ENCODE results near the gene CNTNAP2. TPM values are rescaled to one million over a fixed set of nuclear protein-coding genes. Genes with fewer than 3 reads are reported as not detected.

The CNTNAP2 gene
- total RNA-seq, 1 experiment from 2014 or later, result 64.5 TPM

DNA sequence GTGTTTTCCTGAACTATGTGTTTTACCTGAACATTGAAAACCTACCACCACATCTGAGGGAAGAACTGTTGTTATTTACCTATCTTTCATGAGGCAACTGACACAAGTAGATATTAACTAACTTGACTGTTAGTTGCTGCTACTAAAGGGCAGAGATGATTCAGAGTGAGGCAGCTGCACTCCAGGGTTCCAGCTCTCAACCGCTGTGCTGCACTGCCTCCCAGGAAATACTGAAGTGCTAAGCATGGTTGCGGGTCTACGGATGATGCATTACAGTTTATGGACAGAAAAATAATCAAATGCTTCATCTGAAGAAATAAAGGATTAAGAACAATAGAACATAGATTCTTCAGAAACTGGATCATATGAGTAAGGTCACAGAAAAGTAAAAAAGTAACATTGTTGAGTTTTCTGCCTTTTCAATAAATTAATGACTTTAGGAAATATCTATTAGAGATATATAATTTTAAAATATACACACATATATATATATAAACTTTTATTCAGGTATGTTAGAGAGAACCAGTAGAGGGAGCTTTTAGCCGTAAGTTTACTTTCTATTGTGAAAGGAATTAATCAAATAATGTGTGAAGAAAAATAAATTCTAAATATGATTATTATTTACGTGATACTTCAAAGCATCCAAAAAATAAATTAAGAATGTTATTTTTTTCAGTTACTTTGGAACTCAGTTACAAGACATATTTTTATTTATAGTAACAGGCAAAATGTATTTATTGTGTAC is 620.0 kb downstream of the CNTNAP2 start:
- no peak overlapping the region for H3K56ac ChIP-seq (ENCODE audit: insufficient read length, low read depth, low read length)
- H3K23ac ChIP-seq (ENCODE audit: insufficient read length, low read depth, low read length), result no peak overlapping the region
- Mint-ChIP-seq H3K36me3 (ENCODE audit: insufficient read depth in 1 of 3, low read depth in 3 of 3) (peaks cover 0 to 1% (median 0%) of the 10 kb centered on the region in 3 experiments; a peak in 1 of 7 replicates), H3K9me3 (peaks cover 0 to 4% of the 10 kb centered on the region in 2 experiments; a peak in 3 of 5 replicates), H3K4me1 (peaks cover 0 to 5% of the 10 kb centered on the region in 2 experiments; a peak in 1 of 4 replicates), H3K27ac (peak overlapping the region in 1 of 3 experiments; percentile 5; a peak in 1 of 7 replicates), H3K4me3 (no peak overlapping the region), H3K27me3 (ENCODE audit: low read depth) (no peaks in the 10 kb centered on the region)
- H3K23me2 ChIP-seq (ENCODE audit: insufficient read length, low read depth, low read length, poor library complexity, severe bottlenecking), result no peaks in the 10 kb centered on the region
- no peaks in the 10 kb centered on the region for H3K27me3 ChIP-seq (ENCODE audit: insufficient read depth, low read length)
- no peak overlapping the region for H4K8ac ChIP-seq (replicated peaks; ENCODE audit: insufficient read length, low read depth, low read length)
- H3K9ac ChIP-seq (ENCODE audit: extremely low read depth, insufficient read length, low read length), result no peak overlapping the region
- no peak overlapping the region for H2BK5ac ChIP-seq (ENCODE audit: insufficient read length, low read length)
- no peak overlapping the region for H3K4ac ChIP-seq (ENCODE audit: low read depth, low read length)
- H4K91ac ChIP-seq (ENCODE audit: insufficient read length, low read depth, low read length), result no peak overlapping the region
- H3K4me2 ChIP-seq (ENCODE audit: insufficient read depth, insufficient read length, low read length), result no peak overlapping the region
- H2BK20ac ChIP-seq (ENCODE audit: low read depth, low read length, poor library complexity, severe bottlenecking), result no peak overlapping the region
- no peaks in the 10 kb centered on the region for H4K20me1 ChIP-seq (ENCODE audit: control insufficient read depth, insufficient read depth, insufficient read length)
- DNase-seq, result no peak
- no peak overlapping the region for H2BK12ac ChIP-seq (ENCODE audit: insufficient read length, low read depth, low read length)
- H3K79me2 ChIP-seq (ENCODE audit: insufficient read depth, low read length), result no peaks in the 10 kb centered on the region
- H3K9me3 ChIP-seq (ENCODE audit: control insufficient read depth, low read depth, low read length), result no peaks in the 10 kb centered on the region
- H3K4me1 ChIP-seq (ENCODE audit: insufficient read depth, low read length), result no peaks in the 10 kb centered on the region
- H3K18ac ChIP-seq (ENCODE audit: insufficient read length, low read depth, low read length), result no peak overlapping the region
- H3K27ac ChIP-seq (ENCODE audit: insufficient read length, low read depth, low read length), result no peak overlapping the region
- no peak overlapping the region for H3T11ph ChIP-seq (ENCODE audit: low read length)
- no peaks in the 10 kb centered on the region for H3K79me1 ChIP-seq (ENCODE audit: insufficient read depth, low read depth, low read length, poor library complexity, severe bottlenecking)
- H2AFZ ChIP-seq (ENCODE audit: low read length), result no peak overlapping the region
- no peak overlapping the region for H2AK5ac ChIP-seq (ENCODE audit: insufficient read length, low read length)
- H3K14ac ChIP-seq (ENCODE audit: insufficient read depth, low read length), result no peak overlapping the region
- H2BK15ac ChIP-seq (ENCODE audit: low read depth, low read length), result no peak overlapping the region
- no peak overlapping the region for H4K5ac ChIP-seq (ENCODE audit: insufficient read length, low read depth, low read length)
- no peak overlapping the region for H2BK120ac ChIP-seq (ENCODE audit: low read depth, low read length, poor library complexity, severe bottlenecking)
- WGBS (ENCODE audit: extremely low coverage, insufficient read length, low lambda C conversion rate), result no CpG with 5 or more reads among the region's 5 CpGs
- TF ChIP-seq, protein P1, sequence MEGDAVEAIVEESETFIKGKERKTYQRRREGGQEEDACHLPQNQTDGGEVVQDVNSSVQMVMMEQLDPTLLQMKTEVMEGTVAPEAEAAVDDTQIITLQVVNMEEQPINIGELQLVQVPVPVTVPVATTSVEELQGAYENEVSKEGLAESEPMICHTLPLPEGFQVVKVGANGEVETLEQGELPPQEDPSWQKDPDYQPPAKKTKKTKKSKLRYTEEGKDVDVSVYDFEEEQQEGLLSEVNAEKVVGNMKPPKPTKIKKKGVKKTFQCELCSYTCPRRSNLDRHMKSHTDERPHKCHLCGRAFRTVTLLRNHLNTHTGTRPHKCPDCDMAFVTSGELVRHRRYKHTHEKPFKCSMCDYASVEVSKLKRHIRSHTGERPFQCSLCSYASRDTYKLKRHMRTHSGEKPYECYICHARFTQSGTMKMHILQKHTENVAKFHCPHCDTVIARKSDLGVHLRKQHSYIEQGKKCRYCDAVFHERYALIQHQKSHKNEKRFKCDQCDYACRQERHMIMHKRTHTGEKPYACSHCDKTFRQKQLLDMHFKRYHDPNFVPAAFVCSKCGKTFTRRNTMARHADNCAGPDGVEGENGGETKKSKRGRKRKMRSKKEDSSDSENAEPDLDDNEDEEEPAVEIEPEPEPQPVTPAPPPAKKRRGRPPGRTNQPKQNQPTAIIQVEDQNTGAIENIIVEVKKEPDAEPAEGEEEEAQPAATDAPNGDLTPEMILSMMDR (conservative IDR thresholded peaks at IDR 0.05), result peak; percentile 51; the same call in 2 of the 3 replicates
